HuH-7.5 (cell line): ENCODE data around the gene MYO7A.

ENCODE experiments used
- DNase-seq: peaks from one replicate; pipeline ENCODE4 v3.0.0; 2011; ENCODE audit warnings: low spot score

MYO7A gene

DNA sequence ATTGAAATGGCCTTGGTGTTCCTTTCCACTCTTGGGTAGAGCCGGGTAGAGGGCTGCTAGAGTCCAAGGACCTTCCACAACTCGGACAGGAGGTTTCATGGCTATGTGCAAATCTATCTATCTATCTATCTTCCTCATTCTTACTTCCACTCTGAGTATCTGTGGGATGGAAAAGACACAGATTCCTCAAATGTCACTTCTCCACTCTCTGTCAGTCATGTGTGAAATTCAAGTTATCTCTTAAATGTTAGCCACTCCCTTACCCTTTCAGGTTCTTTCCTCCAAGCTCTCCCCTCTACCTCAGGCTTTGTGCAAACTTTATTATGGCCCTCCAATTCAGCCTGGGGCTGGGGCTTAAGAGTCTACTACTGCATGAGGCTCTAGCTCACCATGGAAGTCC is 89.1 kb downstream of the MYO7A start:
- no peak for DNase-seq

DNA sequence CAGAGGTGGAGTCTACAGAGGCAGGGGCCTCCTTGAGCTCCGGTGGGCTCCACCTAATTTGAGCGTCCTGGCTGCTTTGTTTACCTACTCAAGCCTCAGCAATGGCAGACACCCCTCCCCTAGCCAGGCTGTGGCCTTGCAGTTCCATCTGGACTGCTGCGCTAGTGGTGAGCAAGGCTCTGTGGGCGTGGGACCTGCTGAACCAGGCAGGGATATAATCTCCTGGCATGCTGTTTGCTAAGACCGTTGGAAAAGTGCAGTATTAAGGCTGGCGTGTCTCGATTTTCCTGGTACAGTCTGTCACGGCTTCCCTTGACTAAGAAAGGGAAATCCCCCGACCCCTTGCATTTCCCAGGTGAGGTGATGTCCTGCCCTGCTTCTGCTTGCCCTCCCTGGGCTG is 95.8 kb downstream of the MYO7A start:
- DNase-seq, result no peak

DNA sequence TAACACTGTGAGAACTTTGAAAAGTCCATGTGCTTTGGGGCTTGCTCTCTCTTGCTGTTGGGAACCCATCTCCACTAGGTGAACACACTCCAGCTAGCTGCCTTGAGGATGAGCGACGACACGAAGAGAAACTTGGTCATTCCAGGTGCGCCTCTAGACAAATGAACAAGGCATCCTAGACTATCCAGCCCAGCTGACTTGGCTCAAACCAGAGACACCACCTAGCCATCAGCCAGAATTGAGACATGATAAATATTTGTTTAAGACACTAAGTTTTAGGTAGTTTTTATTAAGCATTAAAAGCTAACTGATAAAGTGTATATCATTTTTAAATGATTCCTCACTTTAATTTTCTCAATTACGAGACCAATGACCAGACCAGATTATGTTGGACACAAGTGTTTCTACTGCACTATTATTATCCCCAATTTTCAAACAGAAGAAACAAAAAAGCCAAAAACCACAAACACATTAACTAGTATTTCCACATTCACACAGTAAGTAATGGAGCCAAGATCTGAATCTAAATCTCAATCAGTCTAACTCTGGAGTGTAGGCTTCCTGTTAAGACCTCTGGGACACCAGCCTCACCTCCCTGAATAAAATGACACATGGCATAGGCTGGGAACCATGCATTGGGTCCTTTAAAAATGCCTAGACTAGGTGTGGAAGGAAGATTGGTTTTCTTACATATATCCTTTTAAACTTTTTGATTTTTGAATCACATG is 103.0 kb downstream of the MYO7A start:
- DNase-seq, result no peak

DNA sequence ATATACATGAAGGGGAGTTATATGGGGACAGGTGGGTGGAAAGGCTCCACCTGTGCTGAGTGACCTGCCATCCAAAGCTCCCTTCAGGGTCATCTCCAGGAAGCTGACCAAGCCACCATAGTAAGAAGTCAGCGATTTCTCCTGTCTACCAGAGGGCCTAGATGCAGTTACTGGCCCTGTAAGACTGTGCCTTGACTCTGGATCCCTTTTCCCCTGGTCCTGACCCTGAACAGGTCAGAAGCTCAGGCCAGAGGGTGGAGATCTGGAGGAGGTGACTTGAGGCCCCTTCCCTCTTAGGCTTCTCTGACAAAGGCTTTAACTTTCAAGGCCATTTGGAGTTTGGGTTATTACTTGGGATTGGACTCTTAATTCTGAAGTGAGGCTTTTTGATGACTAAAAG is 103.8 kb downstream of the MYO7A start:
- DNase-seq, result no peak

DNA sequence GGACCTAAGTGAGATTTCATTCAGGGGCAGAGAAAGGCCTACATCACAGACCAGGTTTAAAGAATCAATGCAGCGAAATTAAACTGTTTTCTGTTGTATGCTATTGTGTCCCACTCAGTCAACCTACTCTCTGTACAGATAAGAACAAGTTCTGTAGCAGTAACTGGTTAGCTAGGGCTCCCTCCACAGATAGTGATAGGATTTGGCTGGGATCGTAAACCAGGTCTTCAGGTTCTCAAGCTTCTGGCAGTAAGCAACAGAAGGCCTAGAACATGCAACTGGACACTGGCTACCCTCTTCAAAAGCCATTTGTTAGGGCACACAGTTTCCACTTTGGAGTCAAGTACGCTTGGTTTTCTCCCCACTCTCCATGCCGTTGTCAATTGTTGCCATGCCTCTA is 104.2 kb downstream of the MYO7A start:
- DNase-seq, result no peak

DNA sequence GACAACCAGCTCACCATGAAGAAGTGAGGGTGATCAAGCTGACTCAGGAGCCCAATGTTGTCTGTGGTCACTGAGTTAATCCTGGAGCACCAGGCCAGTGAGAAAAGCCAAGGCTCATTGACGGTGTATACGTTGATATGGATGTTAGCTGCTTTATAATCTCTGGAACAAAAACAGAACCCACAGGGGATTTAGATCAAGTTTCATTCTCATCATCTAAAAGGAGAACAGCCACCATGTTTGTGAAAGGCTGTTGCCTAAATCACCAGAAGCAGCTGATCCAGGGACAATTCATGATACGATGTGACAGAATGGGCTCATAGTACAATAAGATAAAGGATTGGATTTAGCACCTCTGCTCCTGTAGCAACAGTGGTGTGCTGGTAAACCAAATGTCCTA is 105.0 kb downstream of the MYO7A start:
- no peak for DNase-seq

DNA sequence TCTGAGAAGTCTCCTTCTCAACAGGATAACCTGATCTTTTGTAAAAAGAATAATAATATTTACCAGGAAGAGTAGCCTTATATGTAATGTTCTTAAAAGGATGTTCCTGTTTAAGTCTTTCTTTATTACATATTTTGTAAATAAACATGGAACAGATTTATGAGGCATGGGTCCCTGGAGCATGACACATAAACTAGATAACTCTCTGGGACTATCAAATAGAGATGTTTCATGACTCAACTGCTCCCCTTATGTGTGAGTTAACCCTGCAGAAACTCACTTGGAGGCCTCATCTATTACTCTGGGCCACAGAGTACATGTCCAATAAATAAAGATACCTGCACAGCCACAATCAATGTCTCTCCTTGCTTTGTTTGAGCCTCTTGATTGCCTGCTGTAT is 108.9 kb downstream of the MYO7A start:
- DNase-seq, result no peak

DNA sequence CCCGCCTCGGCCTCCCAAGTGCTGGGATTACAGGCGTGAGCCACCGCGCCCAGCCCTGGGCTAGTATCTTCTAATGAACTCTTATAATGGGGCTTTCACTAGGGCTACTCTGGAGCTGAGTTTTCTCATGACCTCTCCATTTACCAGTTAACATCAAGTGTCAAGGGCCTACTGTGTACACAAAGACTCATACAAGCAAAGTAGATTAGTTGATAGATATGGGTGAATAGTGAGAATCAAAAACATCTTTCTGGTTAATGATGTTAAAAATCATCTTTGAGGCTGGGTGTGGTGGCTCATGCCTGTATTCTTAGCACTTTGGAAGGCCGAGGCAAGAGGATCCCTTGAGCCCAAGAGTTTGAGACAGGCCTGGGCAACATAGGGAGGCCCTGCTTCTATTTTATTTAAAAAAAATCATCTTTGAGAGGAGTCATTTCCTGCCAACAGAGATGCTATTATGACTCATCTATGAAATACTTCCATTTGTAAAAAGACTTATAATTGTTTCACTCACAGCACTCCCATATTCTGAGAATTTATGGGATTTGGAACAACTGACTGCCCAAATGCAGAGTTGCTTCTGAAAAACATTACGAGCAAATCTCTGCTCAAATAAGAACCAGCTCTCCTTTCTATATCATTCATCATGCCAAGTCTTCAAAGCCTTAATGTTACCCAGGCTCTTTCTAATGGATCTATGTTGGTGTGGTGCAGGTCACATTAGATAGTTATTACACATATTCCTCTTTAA is 116.4 kb downstream of the MYO7A start:
- no peak for DNase-seq

DNA sequence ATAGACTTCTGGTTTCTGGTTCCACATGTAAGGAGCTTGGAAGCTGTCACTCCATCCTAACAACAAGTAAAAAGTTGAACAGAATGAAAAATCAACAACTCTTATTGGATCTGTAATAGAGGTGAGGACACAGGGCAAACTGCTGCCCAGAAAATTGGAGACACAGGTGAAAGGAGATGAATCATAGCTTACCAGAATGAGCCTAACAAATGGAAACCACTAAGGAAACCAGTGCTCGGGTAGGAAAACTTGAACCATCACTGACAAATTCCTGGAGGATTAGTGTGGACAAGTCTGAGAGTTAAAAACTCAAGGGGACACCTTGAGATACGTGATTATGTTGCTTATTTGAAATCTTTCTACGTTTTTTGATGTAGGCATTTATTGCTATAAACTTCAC is 121.4 kb downstream of the MYO7A start:
- DNase-seq, result no peak

DNA sequence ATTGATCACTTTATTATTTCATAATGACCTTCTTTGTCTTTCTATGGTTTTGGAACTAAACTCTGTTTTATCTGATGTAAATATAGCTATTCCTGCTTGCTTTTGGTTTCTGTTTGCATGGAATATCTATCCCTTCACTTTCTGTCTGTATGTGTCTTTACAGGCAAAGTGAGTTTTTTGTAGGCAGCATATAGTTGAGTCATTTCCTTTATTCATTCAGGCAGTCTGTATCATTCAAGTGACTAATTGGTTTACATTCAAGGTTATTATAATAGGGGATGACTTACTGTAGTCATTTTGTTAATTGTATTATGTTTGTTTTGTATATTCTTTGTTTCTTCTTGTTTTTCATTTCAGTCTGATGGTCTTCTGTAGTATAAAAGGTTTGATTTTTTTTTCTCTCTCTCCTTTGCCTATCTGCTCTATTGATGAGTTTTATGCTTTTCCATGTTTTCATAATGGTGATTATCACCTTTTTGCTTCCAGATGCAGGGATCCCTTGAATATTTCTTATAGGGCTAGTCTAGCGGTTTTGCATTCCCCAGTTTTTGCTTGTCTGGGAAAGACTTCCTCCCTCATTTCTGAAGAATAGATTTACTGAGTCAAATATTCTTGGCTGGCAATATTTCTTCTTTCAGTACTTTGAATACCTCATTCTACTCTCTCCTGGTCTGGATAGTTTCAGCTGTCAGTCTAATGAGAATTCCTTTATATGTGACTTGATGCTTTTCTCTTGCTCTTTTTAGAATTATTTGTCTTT is 123.0 kb downstream of the MYO7A start:
- DNase-seq, result no peak

DNA sequence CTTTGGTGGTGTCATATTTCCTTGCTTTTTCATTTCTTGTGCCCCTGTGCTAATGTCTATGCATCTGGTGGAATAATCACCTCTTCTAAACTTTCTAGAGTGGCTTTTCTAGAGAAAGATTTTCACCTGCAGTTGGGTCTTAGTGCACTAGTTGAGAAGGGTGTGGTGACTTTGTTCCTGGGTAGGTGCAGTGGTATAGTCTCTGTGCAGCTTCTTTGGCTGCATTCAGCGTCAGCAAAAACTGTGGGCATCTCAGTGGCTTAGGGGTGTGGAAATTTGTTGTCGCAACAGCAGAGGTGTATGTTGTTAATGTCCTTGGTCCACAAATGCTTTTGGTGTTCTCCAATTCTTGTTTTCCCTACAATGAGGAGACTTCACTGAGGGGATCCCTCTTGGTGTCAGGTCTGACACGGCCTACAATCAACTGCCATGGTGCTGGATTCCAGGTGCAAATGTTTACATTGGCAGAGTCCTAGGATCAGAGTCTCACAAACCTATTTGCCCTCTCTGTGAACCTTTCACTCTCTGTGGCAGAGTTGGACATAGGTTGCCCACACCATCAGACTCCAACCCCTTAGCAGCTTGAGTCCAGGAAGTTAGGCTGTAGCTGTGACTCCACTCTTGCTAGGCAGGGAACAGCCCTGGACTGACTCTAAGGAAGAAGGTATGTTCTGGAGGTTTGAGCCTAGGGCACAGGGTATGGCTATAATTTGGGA is 124.7 kb downstream of the MYO7A start:
- no peak for DNase-seq

DNA sequence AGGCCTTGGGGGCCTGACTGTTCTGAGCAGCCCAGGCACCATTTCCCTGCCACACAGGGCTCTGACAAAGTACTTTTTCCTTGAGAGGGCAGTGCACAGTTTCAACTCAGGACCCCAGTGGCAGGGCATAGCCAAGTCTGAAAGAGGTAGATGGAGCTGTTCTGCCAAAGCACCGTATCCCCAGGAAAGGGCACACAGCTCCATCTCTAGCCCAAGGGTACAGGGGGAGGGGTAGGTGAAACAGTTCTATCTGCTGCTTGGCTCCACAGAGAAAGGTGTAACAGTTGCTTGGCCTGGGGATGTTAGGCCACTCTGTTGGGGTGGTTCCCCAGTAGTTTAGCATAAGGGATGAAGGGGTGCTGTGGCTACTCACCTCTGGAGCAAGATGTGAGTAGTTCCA is 125.6 kb downstream of the MYO7A start:
- no peak for DNase-seq

DNA sequence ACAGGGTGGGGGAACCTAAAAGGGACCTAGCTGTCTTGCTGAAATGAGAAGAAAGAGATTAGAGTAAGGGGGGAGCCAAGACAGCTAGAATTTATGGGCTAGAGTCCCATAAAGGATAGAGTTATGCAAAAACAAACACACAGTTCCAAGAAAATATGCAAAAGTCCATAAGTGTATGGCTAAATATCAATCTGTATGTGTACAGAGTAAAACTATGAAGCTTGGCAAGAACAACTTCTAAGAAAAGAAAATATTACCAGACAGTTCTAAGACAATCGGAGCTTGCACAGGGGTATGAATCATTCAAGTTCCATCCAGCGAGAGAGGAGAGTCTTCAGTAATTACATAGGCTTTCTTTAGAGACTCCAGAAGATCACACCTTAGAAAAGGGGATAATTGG is 131.6 kb downstream of the MYO7A start:
- DNase-seq, result no peak

DNA sequence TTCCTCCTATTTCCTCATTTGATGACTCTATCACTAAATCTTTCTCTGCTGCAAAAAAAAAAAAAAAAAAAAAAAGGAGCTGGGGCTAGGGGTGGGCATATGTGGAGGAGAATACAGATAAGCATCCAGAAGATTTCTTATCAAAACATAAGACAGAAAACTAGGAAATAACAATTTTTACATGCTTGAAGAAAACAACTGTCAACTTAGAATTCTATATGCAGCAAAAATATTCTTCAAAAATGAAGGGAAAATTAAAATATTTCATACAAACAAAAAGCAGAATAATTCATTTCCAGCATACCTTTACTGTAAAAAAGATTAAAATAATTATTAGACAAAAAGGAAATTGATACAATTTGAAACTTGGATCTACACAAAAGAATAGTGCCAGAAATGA is 134.8 kb downstream of the MYO7A start:
- DNase-seq, result no peak
